MM.1S (cell line): Measurements from ENCODE around the gene FNDC11.

Experiments used
- DNase-seq: peaks from one replicate; pipeline ENCODE4 v3.0.0-alpha.2; 2015
- H2AFZ ChIP-seq: fragments of 300-600 bp; sonication (generic); 2 replicates; pipeline ENCODE4 v1.6.0; 2016; ENCODE audit warnings: antibody characterized with exemption, low read length
- H3F3A ChIP-seq: fragments of 300-600 bp; sonication (generic); 2 replicates; pipeline ENCODE4 v1.6.1; 2016; ENCODE audit warnings: mild to moderate bottlenecking, antibody characterized with exemption, low read length, moderate library complexity, mixed read lengths; ENCODE audit not compliant: insufficient read depth
- H3K27ac ChIP-seq: fragments of 300-600 bp; sonication (generic); 2 replicates; pipeline ENCODE4 v1.5.1; 2016; ENCODE audit warnings: mild to moderate bottlenecking, low read length
- H3K27me3 ChIP-seq: fragments of 300-600 bp; sonication (generic); replicated peaks from 2 replicates; pipeline ENCODE4 v1.6.0; 2016; ENCODE audit warnings: low read length; ENCODE audit not compliant: insufficient read depth
- H3K36me3 ChIP-seq: fragments of 300-600 bp; sonication (generic); replicated peaks from 2 replicates; pipeline ENCODE4 v1.6.1; 2016; ENCODE audit warnings: mild to moderate bottlenecking, low read length, mixed read lengths; ENCODE audit not compliant: insufficient read depth
- H3K4me1 ChIP-seq: fragments of 300-600 bp; sonication (generic); 2 replicates; pipeline ENCODE4 v1.6.1; 2016; ENCODE audit warnings: low read length, mixed read lengths
- H3K4me2 ChIP-seq: fragments of 300-600 bp; sonication (generic); 2 replicates; pipeline ENCODE4 v1.6.0; 2016; ENCODE audit warnings: low read depth, low read length
- H3K4me3 ChIP-seq: fragments of 300-600 bp; sonication (generic); 2 replicates; pipeline ENCODE4 v1.5.1; 2016; ENCODE audit warnings: low read length, mixed read lengths
- H3K79me2 ChIP-seq: fragments of 300-600 bp; sonication (generic); 2 replicates; pipeline ENCODE4 v1.6.1; 2016; ENCODE audit warnings: mixed run types, low read length, mixed read lengths
- H3K9ac ChIP-seq: fragments of 300-600 bp; sonication (generic); 2 replicates; pipeline ENCODE4 v1.6.1; 2016; ENCODE audit warnings: low read length, mixed read lengths
- H3K9me2 ChIP-seq: fragments of 300-600 bp; sonication (generic); replicated peaks from 2 replicates; pipeline ENCODE4 v1.6.1; 2016; ENCODE audit warnings: mild to moderate bottlenecking, low read length, mixed read lengths; ENCODE audit not compliant: insufficient read depth
- H3K9me3 ChIP-seq: fragments of 300-600 bp; sonication (generic); replicated peaks from 2 replicates; pipeline ENCODE4 v1.6.1; 2016; ENCODE audit warnings: mild to moderate bottlenecking, low read length, mixed read lengths; ENCODE audit not compliant: insufficient read depth
- H4K20me1 ChIP-seq: fragments of 300-600 bp; sonication (generic); 2 replicates; pipeline ENCODE4 v1.6.1; 2016; ENCODE audit warnings: mild to moderate bottlenecking, low read length, moderate library complexity, mixed read lengths; ENCODE audit not compliant: insufficient read depth
- EZH2 ChIP-seq: fragments of 300-600 bp; sonication (generic); optimal IDR thresholded peaks from 2 replicates; pipeline ENCODE3; 2017; ENCODE audit warnings: low read depth, mild to moderate bottlenecking, antibody characterized with exemption, low read length, mixed read lengths
- EZH2phosphoT487 ChIP-seq: fragments of 300-600 bp; sonication (generic); IDR thresholded peaks from 2 replicates; pipeline ENCODE4 v1.6.1; 2018; ENCODE audit warnings: antibody characterized with exemption, low read length
- TF ChIP-seq, protein P1 (sequence below): fragments of 300-600 bp; sonication (generic); IDR thresholded peaks from 2 replicates; pipeline ENCODE4 v1.5.1; 2016; ENCODE audit warnings: antibody characterized with exemption, low read length, mixed read lengths

Gene FNDC11

DNA sequence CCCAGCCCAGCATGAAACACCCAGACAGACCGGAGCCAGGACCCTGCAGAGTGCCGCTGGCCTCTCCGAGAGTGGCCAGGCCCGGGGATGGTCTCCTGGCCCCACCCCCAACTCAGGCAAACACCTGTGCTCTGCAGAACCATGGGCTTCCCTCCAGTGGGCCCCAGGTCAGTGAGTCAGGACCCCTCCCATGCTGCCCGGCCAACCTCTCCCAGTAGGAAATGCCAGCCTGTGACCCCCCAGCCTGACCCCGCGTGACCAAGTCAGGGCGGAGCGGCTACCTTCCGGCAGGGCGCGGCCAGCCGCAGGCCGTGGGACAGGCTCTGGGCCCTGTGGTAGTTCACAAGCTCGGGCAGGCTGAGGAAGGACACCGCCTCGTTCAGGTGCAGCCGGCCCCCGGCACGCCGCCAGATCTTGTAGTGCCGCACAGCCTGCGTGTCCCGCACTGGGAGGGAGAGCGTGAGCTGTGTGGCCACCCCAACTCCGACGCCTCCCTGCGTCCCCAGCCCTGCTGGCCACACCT, 20.0 kb upstream of the FNDC11 start:
- Histone ChIP-seq H3K9me3 (no peaks in the 10 kb centered on the region), H3K4me3 (no peak overlapping the region), H3K4me2 (no peak overlapping the region), H3K9ac (no peak overlapping the region), H3F3A (peaks cover 4% of the 10 kb centered on the region; the same call in 1 of the 2 replicates), H3K27me3 (peaks cover 41% of the 10 kb centered on the region), H3K4me1 (peaks cover 7% of the 10 kb centered on the region; the same call in 1 of the 2 replicates), H4K20me1 (no peaks in the 10 kb centered on the region), H3K27ac (no peak overlapping the region), H3K36me3 (no peaks in the 10 kb centered on the region), H2AFZ (no peak overlapping the region), H3K79me2 (no peaks in the 10 kb centered on the region), H3K9me2 (no peaks in the 10 kb centered on the region)
- DNase-seq, result no peak
- TF ChIP-seq, protein P1, sequence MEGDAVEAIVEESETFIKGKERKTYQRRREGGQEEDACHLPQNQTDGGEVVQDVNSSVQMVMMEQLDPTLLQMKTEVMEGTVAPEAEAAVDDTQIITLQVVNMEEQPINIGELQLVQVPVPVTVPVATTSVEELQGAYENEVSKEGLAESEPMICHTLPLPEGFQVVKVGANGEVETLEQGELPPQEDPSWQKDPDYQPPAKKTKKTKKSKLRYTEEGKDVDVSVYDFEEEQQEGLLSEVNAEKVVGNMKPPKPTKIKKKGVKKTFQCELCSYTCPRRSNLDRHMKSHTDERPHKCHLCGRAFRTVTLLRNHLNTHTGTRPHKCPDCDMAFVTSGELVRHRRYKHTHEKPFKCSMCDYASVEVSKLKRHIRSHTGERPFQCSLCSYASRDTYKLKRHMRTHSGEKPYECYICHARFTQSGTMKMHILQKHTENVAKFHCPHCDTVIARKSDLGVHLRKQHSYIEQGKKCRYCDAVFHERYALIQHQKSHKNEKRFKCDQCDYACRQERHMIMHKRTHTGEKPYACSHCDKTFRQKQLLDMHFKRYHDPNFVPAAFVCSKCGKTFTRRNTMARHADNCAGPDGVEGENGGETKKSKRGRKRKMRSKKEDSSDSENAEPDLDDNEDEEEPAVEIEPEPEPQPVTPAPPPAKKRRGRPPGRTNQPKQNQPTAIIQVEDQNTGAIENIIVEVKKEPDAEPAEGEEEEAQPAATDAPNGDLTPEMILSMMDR, result no peak

GRCh38 chr20:63534427-63534830, 19.5 kb upstream of the FNDC11 start:
- Histone ChIP-seq H3K4me1 (peaks cover 7% of the 10 kb centered on the region; the same call in 1 of the 2 replicates), H3K27ac (no peak overlapping the region), H3K9ac (no peak overlapping the region), H2AFZ (no peak overlapping the region), H3K79me2 (no peaks in the 10 kb centered on the region), H3K9me2 (no peaks in the 10 kb centered on the region), H3K9me3 (no peaks in the 10 kb centered on the region), H3K4me2 (no peak overlapping the region), H3K4me3 (no peak overlapping the region), H3K27me3 (peaks cover 41% of the 10 kb centered on the region), H4K20me1 (no peaks in the 10 kb centered on the region), H3F3A (0 out of 2 replicates have a peak, but pooled peaks cover 4% of the 10 kb centered on the region), H3K36me3 (no peaks in the 10 kb centered on the region)
- TF ChIP-seq, protein P1, result no peak
- TF ChIP-seq EZH2phosphoT487 (no peak), EZH2 (no peak)
- DNase-seq, result no peak

DNA sequence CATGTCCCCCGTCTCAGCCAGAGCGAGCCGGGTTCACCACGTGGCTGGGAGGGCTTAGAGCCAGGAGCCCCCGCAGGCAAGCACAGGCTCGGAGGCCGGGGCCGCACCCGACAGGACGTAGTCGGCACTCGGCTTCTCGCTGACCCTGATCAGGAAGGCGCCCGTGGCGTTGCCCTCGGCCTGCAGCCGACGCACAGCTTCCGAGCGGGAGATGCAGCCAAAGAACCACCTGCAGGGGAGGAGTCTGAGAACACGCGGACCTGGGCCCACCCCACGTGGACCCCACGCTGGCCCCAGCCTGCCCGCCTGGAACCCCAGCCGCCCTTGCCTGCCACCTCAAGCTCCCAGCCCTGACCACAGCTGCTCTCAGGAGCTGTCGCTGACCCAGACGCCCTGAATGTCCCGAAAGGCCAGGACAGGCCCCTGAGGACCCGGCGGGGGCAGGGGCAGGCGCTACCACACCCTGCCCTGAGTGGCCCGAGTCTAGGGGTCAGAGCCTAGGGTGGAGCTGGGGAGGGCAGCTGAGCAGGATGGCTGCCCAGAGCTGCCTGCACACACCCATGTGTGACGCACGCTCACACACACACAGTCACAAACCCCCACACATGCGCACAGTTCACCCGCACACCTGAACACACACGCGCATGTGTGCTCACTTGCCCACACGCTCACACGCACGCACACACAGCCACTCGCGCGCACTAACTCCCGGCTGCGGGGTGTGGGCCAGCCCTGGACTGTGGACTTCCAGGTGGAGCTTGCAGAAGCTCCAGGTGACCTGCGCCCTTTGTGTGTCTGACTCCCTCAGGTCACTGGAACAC, 18.9 kb upstream of the FNDC11 start:
- Histone ChIP-seq H2AFZ (no peak overlapping the region), H3K4me3 (no peak overlapping the region), H3K9ac (no peak overlapping the region), H3K36me3 (no peaks in the 10 kb centered on the region), H3K4me1 (peaks cover 7% of the 10 kb centered on the region; the same call in 1 of the 2 replicates), H3K27me3 (peaks cover 41% of the 10 kb centered on the region), H3K79me2 (no peaks in the 10 kb centered on the region), H3K4me2 (no peak overlapping the region), H3K9me3 (no peaks in the 10 kb centered on the region), H3K27ac (no peak overlapping the region), H3F3A (0 out of 2 replicates have a peak, but pooled peaks cover 4% of the 10 kb centered on the region), H3K9me2 (no peaks in the 10 kb centered on the region), H4K20me1 (no peaks in the 10 kb centered on the region)
- TF ChIP-seq EZH2 (no peak), EZH2phosphoT487 (no peak)
- TF ChIP-seq, protein P1, result no peak
- no peak for DNase-seq
